ENCODE results near the gene SLC49A3. TPM values are rescaled to one million over a fixed set of nuclear protein-coding genes. Genes with fewer than 3 reads are reported as not detected.
"Not testable (repeated sequence)": the region's sequence is repeated elsewhere in the genome, so short reads cannot be mapped to it uniquely, and the experiment has no call there.

SLC49A3 gene
- polyA plus RNA-seq, 1 donor (not counting 4 experiments of a cell fraction or from before 2014, with no cell fraction given) = 0.04 TPM

GRCh38 chr4:646460-646859 is 42.5 kb downstream of the SLC49A3 start:
- peaks cover 13% of the 10 kb centered on the region for H3K27me3 ChIP-seq (ENCODE audit: control insufficient read depth, extremely low read depth, insufficient read depth, low read length)
- no peak overlapping the region for H3K4me2 ChIP-seq (ENCODE audit: control insufficient read depth, extremely low read depth, insufficient read depth, low read depth, low read length)
- DNase-seq (ENCODE audit: low read depth, low spot score) (no peak), FAIRE-seq (no peak)
- no peaks in the 10 kb centered on the region for H3K9me1 ChIP-seq (ENCODE audit: control insufficient read depth, extremely low read depth, insufficient read depth, low read length)
- dilution Hi-C loops (cut with MboI; ENCODE audit: extremely low pct_ligation_motif_present, low sequenced_read_pairs) = no loop called here
- no peak for TF ChIP-seq CTCF (optimal IDR thresholded peaks at IDR 0.05 in 1 of 3, IDR thresholded peaks at IDR 0.05 in 1 of 3, conservative IDR thresholded peaks at IDR 0.05 in 1 of 3; ENCODE audit: extremely low read depth in 1 of 3, insufficient read depth in 2 of 3, low read length in 3 of 3)
- TF ChIP-seq EZH2 (IDR thresholded peaks at IDR 0.05; ENCODE audit: low read length) = no peak
- H3K4me3 ChIP-seq (ENCODE audit: control insufficient read depth in 2 of 3, extremely low read depth in 1 of 3, insufficient read depth in 2 of 3, low read depth in 1 of 3, low read length in 3 of 3) = no peak overlapping the region
- no peaks in the 10 kb centered on the region for H3K9me3 ChIP-seq (ENCODE audit: control insufficient read depth, low read depth, low read length)
- H3K79me2 ChIP-seq (ENCODE audit: control insufficient read depth, insufficient read depth, low read length) = no peaks in the 10 kb centered on the region
- no peaks in the 10 kb centered on the region for H3K4me1 ChIP-seq (ENCODE audit: control insufficient read depth, extremely low read depth, insufficient read depth, low read length)
- H3K9ac ChIP-seq (ENCODE audit: control insufficient read depth, extremely low read depth, insufficient read depth, low read length) = no peak overlapping the region
- H4K20me1 ChIP-seq (ENCODE audit: control insufficient read depth, extremely low read depth, insufficient read depth, low read length) = no peaks in the 10 kb centered on the region
- H3K27ac ChIP-seq (ENCODE audit: control insufficient read depth, insufficient read depth, low read length) = no peak overlapping the region
- H2AFZ ChIP-seq (ENCODE audit: control insufficient read depth, low read length) = no peak overlapping the region
- no peaks in the 10 kb centered on the region for H3K36me3 ChIP-seq (ENCODE audit: control insufficient read depth in 2 of 2, extremely low read depth in 1 of 2, insufficient read depth in 2 of 2, low read length in 2 of 2)

DNA sequence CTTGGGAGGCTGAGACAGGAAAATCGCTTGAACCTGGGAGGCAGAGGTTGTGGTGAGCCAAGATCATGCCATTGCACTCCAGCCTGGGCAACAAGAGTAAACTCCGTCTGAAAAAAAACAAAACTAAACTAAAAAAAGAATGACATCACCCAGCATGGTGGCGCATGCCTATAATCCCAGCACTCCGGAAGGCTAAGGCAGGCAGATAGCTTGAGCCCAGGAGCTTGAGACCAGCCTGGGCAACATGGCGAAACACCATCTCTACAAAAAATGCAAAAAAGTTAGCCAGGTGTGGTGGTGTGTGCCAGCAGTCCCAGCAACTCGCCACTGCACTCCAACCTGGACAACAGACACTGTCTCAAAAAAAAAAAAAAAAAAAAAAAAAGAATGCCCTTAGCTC is 46.6 kb downstream of the SLC49A3 start:
- FAIRE-seq; H3K79me2 ChIP-seq (ENCODE audit: control insufficient read depth, insufficient read depth, low read length); H3K9me1 ChIP-seq (ENCODE audit: control insufficient read depth, extremely low read depth, insufficient read depth, low read length); H2AFZ ChIP-seq (ENCODE audit: control insufficient read depth, low read length); H3K4me1 ChIP-seq (ENCODE audit: control insufficient read depth, extremely low read depth, insufficient read depth, low read length); H3K4me3 ChIP-seq (ENCODE audit: control insufficient read depth in 2 of 3, extremely low read depth in 1 of 3, insufficient read depth in 2 of 3, low read depth in 1 of 3, low read length in 3 of 3); H3K27me3 ChIP-seq (ENCODE audit: control insufficient read depth, extremely low read depth, insufficient read depth, low read length); H3K27ac ChIP-seq (ENCODE audit: control insufficient read depth, insufficient read depth, low read length); H3K9ac ChIP-seq (ENCODE audit: control insufficient read depth, extremely low read depth, insufficient read depth, low read length); H3K4me2 ChIP-seq (ENCODE audit: control insufficient read depth, extremely low read depth, insufficient read depth, low read depth, low read length); H4K20me1 ChIP-seq (ENCODE audit: control insufficient read depth, extremely low read depth, insufficient read depth, low read length); DNase-seq (ENCODE audit: low read depth, low spot score); H3K36me3 ChIP-seq (ENCODE audit: control insufficient read depth in 2 of 2, extremely low read depth in 1 of 2, insufficient read depth in 2 of 2, low read length in 2 of 2); H3K9me3 ChIP-seq (ENCODE audit: control insufficient read depth, low read depth, low read length); dilution Hi-C loops (cut with MboI; ENCODE audit: extremely low pct_ligation_motif_present, low sequenced_read_pairs): not testable (repeated sequence)

- H3K4me3 ChIP-seq (ENCODE audit: control insufficient read depth in 2 of 3, extremely low read depth in 1 of 3, insufficient read depth in 2 of 3, low read depth in 1 of 3, low read length in 3 of 3) = no peak overlapping the region
- no peak overlapping the region for H3K9ac ChIP-seq (ENCODE audit: control insufficient read depth, extremely low read depth, insufficient read depth, low read length)
- no peak overlapping the region for H2AFZ ChIP-seq (ENCODE audit: control insufficient read depth, low read length)
- H3K4me2 ChIP-seq (ENCODE audit: control insufficient read depth, extremely low read depth, insufficient read depth, low read depth, low read length) = no peak overlapping the region
- TF ChIP-seq CTCF (optimal IDR thresholded peaks at IDR 0.05 in 1 of 3, IDR thresholded peaks at IDR 0.05 in 1 of 3, conservative IDR thresholded peaks at IDR 0.05 in 1 of 3; ENCODE audit: extremely low read depth in 1 of 3, insufficient read depth in 2 of 3, low read length in 3 of 3) (no peak), EZH2 (IDR thresholded peaks at IDR 0.05; ENCODE audit: low read length) (no peak)
- peaks cover 2% of the 10 kb centered on the region for H3K9me3 ChIP-seq (ENCODE audit: control insufficient read depth, low read depth, low read length)
- H3K36me3 ChIP-seq (ENCODE audit: control insufficient read depth in 2 of 2, extremely low read depth in 1 of 2, insufficient read depth in 2 of 2, low read length in 2 of 2) = no peaks in the 10 kb centered on the region
- no peaks in the 10 kb centered on the region for H3K79me2 ChIP-seq (ENCODE audit: control insufficient read depth, insufficient read depth, low read length)
- no peaks in the 10 kb centered on the region for H4K20me1 ChIP-seq (ENCODE audit: control insufficient read depth, extremely low read depth, insufficient read depth, low read length)
- dilution Hi-C loops (cut with MboI; ENCODE audit: extremely low pct_ligation_motif_present, low sequenced_read_pairs) = no loop called here
- H3K27ac ChIP-seq (ENCODE audit: control insufficient read depth, insufficient read depth, low read length) = no peak overlapping the region
- no peaks in the 10 kb centered on the region for H3K4me1 ChIP-seq (ENCODE audit: control insufficient read depth, extremely low read depth, insufficient read depth, low read length)
- DNase-seq (ENCODE audit: low read depth, low spot score) (no peak), FAIRE-seq (no peak)
- H3K27me3 ChIP-seq (ENCODE audit: control insufficient read depth, extremely low read depth, insufficient read depth, low read length) = peaks cover 15% of the 10 kb centered on the region
- H3K9me1 ChIP-seq (ENCODE audit: control insufficient read depth, extremely low read depth, insufficient read depth, low read length) = no peaks in the 10 kb centered on the region
These were observed 51.2 kb downstream of the SLC49A3 start for GRCh38 chr4:637536-638280.
